H4 (cell line): Measurements from ENCODE around the gene PLEKHB1. TPM values are rescaled to one million over a fixed set of nuclear protein-coding genes. Genes with fewer than 3 reads are reported as not detected.

Experiments used
- DNase-seq: peaks from one replicate; pipeline ENCODE4 v3.0.0-alpha.2; 2015; ENCODE audit warnings: low spot score
- total RNA-seq: library from RNA; depleted of rRNA; stranded (reverse); fragments of >200 nt; shearing (Covaris generic); gene quantifications from 2 replicates; pipeline ENCODE4 v1.2.3, GENCODE V29; 2014; rRNA removed

Gene PLEKHB1, protein sequence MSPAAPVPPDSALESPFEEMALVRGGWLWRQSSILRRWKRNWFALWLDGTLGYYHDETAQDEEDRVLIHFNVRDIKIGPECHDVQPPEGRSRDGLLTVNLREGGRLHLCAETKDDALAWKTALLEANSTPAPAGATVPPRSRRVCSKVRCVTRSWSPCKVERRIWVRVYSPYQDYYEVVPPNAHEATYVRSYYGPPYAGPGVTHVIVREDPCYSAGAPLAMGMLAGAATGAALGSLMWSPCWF
- 0.10 TPM in 1 of 2 replicates, not detected in the other for total RNA-seq

DNA sequence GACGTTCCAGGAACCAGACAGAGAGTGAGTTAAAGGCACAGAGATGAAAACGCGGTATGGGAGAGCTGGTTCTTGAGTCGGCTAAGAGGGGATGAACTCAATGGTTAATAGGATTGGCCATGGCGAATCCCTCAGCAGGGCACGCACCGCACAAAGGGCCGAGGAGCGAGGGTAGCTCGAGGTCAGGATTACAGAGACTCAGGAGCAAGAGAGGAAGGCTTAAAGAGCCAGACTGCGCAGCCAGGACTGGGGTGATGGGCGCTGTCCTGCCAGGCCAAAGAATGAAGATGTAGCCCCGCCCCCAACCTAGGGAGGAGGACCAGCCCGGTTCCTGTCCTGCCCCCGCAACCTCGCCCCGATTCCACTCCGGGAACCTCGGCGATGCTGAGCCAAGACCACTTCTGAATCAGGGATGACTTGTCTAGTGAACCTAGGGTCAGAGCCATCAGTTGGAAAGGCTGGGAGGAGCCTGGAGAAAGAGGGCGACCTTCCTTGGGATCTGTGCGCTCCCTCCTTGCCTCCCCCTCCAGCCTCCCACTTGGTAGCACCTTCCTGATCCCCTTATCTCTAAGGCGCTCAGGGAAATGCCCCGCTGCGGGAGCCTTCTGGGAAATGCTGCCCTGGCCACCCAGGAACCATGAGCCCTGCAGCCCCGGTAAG lies at the start of gene PLEKHB1:
Gene PLEKHB1 (plus strand): TSS at position 610 of the 660 bp plus-strand sequence. CDS start 28 bp downstream, at position 638.
- no peak for DNase-seq

DNA sequence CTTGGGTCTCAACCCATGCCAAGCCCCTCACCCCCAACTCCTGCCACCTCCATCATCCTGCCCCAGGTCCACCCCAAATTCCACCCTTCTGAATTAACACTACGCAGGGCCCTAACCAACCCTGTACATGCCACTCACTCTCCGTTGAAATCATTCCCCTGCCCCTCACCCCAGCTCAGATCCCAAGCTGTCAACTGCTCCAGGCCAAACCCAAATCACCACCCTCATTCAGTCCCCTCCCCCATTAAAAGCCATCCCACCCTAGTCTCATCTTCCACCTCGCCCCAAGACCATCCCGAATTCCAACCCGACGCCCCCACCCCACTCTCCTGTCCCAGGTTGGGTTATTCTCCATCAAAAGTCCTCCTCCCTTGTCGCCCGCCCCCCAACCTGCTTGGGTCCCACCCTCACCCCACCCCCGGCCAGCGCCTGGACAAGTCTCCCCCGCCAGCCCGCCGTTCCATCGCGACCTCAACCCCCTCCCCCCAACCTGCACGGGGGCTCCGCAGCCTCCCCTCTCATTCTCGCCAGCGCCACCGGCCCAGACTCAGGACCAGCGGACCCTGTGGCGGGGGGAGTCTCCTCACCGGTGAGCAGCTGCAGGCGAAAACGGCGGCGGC lies 48.9 kb upstream of the PLEKHB1 start:
- no peak for DNase-seq

DNA sequence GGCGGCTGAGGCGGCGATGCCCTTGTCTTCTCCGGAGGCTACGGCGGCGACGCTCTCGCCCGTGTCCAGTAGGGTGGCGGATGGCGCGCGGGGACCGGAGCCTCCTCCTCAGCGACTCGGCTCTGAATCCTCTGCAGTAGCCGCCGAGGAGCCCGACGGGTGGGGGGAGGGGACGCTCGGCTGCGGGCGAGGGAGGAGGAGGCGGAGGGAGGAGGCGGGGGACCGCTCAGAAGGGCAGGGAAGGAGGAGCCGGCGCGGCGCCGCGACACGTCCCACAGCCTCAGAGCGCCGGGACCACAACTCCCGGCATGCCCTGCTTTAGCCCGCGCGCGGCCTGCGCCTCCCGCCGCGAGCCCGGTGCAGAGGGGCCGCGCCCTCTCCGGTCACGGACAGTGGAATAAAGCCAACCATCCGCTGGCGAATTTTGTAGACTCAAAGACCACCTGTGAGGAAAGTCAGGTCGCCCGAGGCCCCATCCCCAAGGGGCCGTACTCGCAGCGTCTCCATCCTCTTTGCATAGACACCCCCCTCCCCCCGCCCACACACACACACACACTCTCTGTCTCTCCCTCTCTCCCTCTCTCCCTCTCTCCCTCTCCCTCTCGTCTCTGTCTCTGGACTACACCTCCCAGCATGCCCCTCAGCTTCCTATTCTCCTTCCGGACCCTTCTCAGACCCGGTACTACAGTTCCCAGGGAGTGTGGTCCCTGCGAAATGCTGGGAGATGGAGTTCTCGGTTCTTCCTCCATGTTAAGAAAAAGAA lies 48.2 kb upstream of the PLEKHB1 start, which contains the start of gene FAM168A:
Gene FAM168A (minus strand): TSS at position 157 of the 763 bp plus-strand sequence. CDS start 129,638 bp downstream, outside the sequence.
- peak; percentile 98 for DNase-seq

DNA sequence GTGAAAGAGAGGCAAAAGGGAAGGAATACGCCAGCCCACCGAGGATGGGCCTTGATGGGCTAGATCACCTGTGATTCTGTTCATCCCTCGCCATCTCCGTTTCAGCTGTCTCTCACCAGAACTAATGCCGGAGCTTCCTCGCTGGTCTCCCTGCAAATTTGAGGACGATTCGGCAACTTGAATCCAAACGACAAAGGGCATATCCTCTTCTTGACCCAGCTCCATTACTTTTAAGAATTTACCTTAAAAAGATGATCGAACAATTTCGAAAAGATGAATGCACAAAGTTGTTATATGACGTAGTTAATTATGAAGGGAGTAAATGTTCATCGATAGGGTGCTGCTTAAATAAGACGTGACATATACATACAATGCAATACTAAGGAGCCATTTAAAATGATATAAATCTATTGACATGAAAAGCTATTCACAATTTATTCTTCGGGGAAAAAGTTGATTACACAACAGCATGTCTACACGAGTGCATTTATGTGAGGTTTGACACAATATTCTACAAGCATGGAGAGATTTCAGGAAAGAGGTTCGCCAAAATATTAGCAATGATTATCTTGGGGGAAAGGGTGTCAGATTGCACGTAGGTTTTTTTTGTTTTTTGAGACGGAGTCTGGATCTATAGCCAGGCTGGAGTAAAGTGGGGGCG lies 47.5 kb upstream of the PLEKHB1 start:
- DNase-seq: no peak

DNA sequence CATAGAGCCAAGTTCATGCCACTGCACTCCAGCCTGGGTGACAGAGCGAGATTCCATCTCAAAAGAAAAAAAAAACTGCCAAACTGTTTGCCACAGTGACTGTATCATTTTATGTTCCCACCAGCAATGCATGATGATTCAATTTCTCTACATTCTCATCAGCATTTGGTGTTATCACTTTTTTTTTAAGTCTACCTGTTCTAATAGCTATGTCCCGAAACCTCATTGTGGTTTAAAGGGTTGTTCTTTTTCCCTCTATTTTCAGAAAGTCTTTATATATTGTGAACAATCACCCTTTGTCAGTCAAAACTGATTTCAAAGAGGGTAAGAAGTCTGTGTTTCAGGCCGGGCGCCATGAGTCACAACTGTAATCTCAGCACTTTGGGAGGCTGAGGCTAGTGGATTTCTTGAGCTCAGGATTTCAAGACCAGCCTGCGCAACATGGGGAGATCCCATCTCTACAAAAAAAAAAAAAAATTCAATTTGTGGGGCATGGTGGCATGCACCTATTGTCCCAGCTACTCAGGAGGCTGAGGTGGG lies 33.7 kb upstream of the PLEKHB1 start:
- DNase-seq: no peak

DNA sequence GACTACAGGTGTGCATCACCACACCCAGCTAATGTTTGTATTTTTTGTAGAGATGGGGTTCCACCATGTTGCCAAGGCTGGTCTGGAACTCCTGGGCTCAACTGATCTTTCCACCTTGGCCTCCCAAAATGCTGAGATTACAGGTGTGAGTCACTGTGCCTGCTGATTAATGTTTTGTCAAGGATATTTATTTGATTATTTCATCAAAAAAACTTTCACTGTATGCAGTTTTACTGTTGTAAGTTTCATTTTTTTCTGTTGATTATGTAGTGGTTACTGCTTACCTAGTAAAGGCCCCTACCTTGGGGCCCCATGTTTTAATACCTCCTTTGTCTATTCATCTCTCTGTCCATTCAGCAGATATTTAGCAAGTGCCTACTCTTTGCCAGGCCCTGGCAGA lies 31.8 kb upstream of the PLEKHB1 start:
- DNase-seq: no peak

DNA sequence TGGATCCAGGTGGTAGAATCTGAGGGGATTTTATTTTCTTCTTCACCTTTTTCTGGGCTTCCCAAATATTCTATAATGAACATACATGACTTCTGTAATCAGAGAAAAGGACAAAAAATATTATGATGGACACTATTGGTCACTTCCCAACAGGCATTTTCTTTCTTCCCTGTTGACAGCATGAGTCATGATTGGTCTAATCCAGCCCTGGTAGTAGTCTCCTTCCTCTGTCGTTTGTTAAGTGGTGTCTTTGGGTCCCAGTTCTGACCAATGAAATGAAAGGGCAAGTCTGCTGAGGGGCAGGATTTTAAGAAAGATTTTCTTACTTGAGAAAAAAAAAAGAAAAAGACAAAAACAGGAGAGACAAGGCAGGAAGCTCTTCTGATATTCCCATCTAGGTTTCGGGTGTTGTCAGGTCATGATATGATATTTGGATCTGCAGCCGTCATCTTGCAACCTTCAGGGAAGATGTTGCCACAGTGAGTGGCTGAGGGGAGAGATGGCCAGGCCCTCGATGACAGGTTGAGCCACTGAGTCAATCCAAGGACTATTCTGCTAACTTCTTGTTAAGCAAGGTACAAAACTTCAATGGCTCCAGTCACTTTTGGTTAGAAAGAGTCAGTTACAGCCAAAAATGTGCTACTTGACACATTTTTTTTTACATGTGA lies 23.3 kb upstream of the PLEKHB1 start:
- no peak for DNase-seq

DNA sequence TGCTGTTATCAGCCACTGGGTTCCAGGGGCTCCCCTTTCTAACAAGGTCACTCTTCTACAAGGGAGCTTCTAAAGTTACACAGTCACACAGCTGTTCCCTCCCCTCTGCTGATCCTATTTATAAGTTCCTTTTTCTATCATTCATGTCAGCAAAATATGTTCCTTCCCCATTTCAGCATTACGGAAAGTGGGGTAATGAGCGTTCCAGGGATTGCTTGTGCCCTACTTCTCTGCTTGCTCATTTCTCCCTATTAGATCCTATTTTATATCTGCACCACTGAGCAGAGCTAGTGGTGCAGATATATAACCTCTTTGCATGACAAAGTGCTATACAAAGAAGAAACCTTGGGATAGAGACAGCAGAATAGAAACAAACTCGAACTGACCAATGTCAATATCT lies 22.7 kb upstream of the PLEKHB1 start:
- no peak for DNase-seq

DNA sequence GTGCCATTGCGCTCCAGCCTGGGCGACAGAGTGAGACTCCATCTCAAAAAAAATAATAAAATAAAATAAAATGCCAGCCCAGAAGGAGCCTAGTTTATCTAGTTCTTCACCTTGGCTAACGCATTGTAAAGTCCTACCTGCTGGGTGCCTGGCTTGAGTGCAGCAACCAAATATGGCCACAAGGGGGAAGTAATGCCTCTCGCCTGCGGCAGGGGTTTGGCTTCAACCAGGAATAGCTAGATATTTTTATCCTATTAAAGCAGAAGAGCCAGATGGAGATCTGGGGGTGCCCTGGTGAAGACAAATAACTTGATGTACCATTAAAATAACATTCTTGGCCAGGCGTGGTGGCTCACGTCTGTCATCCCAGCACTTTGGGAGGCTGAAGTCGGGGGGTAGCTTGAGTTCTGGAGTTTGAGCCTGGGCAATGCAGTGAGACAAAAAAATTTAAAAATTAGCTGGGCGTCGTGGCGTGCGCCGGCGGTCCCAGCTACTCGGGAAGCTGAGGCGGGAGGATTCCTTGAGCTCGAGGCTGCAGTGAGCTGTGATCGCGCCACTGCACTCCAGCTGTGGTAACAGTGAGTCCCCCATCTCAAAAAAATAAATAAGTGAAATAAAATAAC lies 20.6 kb upstream of the PLEKHB1 start:
- DNase-seq: peak; percentile 43

DNA sequence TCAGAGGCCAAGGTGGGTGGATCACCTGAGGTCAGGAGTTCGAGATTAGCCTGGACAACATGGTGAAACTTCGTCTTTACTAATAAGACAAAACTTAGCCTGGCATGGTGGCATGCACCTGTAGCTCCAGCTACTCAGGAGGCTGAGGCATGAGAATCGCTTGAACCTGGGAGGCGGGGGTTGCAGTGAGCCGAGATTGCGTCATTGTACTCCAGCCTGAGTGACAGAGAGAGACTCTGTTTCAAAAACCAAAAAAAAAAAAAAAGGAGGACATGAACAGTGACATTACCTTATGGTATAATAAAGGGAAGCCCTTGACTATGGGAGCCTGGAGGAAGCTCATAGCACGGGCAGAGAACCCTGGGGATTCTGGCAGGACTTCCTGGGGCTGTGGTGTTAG lies 16.5 kb upstream of the PLEKHB1 start:
- DNase-seq: no peak

DNA sequence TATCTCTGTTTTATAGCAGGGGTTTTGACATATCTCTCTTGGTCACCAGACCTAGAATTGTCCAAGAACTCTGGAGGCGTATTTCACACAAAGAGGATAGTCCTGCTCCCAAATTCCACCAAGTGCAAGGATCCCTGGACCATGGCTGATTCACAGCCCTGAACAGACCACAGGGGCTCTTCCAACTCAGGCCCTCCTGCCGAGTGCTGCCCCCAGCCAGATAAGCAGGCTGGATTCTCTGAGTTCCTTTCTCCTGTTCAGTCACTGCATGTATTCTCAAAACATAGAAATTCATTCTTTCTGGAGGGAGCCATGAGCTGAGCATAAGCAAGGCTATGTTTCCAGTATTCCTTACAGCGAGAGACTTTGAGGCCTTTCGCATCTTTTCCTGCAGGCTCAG lies 13.4 kb upstream of the PLEKHB1 start:
- DNase-seq: no peak

DNA sequence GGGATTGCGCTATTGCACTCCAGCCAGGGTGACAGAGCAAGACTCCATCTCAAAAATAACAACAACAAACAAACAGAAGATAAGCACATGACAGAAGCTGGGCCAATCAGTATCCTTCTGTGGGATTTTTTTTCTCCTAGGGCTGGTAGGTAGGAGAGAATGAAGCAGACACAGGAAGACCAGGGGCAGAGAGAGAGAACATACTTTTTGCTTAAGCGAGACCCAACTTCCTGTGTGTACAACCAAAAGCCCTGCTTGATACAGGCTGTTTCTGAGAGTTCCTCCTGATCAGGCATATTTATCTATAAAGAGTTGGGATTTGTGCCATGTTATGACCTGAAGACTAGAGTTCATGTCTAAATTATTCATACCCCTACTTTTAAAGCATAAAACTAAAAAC lies 12.4 kb upstream of the PLEKHB1 start:
- no peak for DNase-seq

DNA sequence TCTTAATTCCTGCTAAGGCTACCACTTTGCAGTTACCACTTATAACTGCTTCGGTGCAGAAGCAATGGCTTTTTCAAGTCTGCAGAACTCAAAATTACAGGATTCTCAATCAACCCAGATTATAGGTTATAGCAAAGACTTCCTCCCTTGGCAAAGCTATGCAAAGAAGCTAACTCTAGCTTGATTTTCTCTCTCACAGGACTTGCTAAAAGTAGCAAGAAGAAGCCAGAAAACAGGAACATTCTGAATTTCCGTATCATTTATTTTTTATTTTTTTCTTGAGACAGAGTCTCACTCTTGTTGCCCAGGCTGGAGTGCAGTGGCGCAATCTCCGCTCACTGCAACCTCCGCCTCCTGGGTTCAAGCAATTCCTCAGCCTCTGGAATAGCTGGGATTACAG lies 10.7 kb upstream of the PLEKHB1 start:
- DNase-seq: no peak

DNA sequence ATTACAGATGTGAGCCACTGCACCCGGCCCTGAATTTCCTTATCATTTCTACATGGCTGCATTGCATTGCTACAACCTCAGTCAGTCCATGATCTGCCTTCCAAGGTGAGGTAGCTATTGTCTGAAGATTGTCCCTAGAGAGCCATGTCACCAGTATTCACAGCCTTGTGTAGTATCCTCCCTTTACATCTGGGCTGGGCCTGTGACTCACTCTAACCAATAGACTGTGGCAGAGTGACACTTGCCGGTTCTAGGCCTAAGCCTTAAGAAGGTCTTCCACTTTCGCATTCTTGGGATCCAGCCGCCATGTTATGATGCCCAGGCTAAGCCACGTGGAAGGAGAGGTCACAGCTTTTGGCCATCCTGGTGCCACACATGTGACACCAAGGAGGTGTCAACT lies 10.1 kb upstream of the PLEKHB1 start:
- DNase-seq: no peak

DNA sequence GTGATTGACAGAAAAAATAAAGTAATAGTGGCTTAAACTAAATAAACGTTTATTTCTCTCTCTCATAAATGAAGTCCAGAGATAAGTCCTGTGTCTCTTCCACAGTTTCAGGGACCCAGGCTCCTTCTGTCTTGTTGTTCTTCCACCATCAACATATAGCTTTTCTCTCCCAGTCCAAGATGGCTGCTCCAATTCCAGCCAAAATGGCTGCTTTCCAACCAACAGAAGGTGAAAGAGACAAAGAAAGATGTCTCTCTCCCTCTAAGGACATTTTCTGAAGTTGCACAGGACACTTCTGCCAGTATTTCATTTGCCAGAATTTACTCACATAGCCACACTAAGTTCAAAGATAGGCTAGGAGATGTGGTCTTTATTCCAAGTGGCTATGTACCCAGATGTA lies 9.4 kb upstream of the PLEKHB1 start:
- no peak for DNase-seq

DNA sequence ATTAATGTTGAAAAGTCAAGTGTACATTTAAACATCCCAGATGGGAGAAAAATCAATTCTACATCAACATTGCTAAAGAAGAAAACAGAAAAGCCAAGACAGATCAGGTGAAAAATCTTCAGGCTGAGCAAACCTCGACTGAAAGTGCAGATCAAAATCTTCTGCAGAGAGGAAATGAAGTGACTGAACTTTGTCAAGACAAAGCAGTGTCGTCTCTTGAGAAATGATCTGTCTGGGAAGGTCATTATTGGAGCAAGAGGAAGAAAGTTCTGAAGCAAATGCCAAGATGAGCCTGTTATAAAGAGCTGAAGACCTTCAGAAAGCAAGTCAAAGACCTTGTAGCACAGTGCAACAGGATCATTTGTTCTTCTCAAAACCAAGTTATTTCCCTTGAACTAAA lies 5.8 kb upstream of the PLEKHB1 start:
- no peak for DNase-seq

DNA sequence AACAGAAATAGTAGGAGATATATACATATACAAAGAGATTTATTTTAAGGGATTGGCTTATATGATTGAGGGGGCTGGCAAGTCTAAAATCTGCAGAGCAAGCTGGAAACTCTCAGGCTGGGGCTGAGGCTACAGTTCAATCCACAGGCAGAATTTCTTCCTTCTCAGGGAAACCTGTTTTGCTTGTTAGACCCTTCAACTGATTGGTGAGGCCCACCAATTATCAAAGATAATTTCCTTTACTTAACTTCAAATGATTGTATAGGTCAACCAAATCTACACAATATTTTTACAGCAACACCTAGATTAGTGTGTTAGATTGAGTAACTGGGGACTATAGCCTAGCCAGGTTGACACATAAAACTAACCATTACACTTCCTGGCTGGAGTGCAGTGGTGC lies 4.7 kb upstream of the PLEKHB1 start:
- no peak for DNase-seq

DNA sequence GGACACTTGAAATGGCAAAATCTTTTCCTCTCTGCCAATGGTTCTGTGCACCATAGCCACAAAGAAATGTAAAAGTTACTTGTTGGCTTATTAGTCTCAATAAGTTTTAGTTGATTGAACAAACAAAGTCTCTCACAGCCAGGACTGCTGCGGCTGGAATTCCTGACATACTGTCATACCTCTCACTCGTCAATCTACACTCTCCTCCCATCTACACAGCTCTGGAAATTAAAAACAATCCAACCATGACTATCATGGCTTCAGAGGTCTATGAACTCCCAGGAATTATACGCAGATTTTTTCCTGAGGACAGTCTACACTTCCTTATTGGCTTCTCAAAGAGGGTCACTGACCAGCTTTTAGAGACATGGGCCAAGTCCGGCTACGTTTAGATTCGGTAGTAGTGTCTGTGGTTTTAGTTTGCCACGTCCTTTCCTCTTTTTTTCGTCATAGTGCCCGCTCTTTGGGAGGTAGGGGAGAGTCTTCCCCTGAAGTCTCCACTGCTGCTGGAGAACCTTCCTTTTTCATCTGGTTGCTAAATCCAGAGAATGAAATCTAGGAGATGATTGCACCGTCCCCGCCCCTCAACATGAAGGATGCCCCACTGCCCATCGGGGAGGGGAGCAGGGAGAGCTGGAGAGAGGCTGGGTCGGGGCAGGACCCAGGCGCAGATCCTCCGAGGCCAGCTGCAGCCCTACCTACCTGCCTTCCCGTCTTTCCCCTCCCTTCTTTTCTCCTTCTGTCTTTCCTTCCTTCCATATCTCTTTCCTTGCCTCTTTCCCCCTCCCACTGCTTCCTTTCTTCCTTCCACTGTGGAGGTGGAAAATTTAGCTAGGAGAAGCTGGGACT lies 1.0 kb upstream of the PLEKHB1 start:
- DNase-seq: no peak

DNA sequence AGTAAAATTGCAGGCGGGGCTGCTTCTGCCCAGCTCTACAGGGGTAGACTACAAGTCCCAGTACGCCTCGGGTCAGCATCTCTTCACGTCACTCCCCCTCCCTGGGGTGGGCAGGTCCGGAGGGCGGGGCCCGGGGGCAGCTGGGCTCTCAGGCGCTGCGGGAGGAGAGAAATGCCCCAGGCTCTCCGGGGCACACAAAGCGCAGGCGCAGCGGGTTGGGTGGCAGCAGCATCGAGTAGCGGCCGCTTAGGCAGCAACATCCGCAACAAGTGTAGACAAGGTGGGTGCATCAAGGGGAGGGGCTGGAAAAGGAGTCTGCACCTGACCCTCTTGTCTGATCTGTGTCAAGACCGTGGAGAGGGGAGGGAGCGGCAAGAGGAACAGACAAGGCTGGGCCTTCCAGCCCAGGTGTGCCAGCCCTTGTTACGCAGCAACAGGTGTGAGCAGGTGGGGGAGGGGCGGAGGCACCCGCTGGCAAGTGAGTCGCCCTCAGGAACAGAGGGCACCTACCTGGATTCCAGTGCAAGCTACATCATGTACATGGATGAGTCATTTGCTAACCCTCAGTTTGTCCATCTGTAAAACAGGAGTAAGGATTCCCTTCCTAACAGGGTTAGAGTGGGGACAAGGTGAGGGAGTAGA lies 1.2 kb downstream of the PLEKHB1 start:
- DNase-seq: no peak
